Esophagus muscularis mucosa (tissue), 3 donors: ENCODE results near the gene CCDC92B.

Experiments used
- CTCF ChIP-seq, 3 experiments: fragments of 200-600 bp in 2 of 3; fragments of 450-650 bp in 1 of 3; sonication (generic) in 2 of 3; IDR thresholded peaks; one replicate each; pipeline ENCODE4 v1.5.1; 2017 to 2019; ENCODE audit warnings: antibody characterized with exemption in 3 of 3, mild to moderate bottlenecking in 2 of 3, moderate library complexity in 1 of 3
- POLR2AphosphoS5 ChIP-seq, 2 donors: sonication (generic); formaldehyde crosslinking; IDR thresholded peaks; one replicate each; pipeline ENCODE4 v1.6.1; 2017; ENCODE audit warnings: antibody characterized with exemption in 2 of 2

GRCh38 chr17:2697611-2698162 is 51.8 kb downstream of the CCDC92B start:
- no peak for TF ChIP-seq CTCF (IDR thresholded peaks at IDR 0.05)
- no peak for TF ChIP-seq POLR2AphosphoS5 (IDR thresholded peaks at IDR 0.05)
